Activated T-helper 1 cell treated with anti-CD3 and anti-CD28 coated beads, Interleukin-12 subunit alpha, Interleukin-12 subunit beta, Interleukin-2, Interleukin-4 antibody, amounts not matched to agents 30 ng/mL and 10 ng/mL and 1 ng/mL, durations not matched to agents 14 hours and 24 hours and 36 hours (primary cell): ENCODE results near the gene TBC1D10A. TPM values are rescaled to one million over a fixed set of nuclear protein-coding genes. Genes with fewer than 3 reads are reported as not detected.

Experiments used
- DNase-seq: peaks from one replicate; pipeline ENCODE4 v3.0.0; 2021; ENCODE audit warnings: low spot score
- H3K27ac Mint-ChIP-seq: one replicate; pipeline ENCODE4 v1.8.0; 2021; ENCODE audit warnings: mild to moderate bottlenecking, mixed read lengths
- H3K27me3 Mint-ChIP-seq: one replicate; pipeline ENCODE4 v1.8.0; 2022; ENCODE audit warnings: mild to moderate bottlenecking, moderate library complexity, mixed read lengths; ENCODE audit not compliant: insufficient read depth
- H3K36me3 Mint-ChIP-seq: one replicate; pipeline ENCODE4 v1.8.0; 2021; ENCODE audit warnings: low read depth, mixed read lengths
- H3K4me1 Mint-ChIP-seq: one replicate; pipeline ENCODE4 v1.8.0; 2021; ENCODE audit warnings: low read depth, mixed read lengths
- H3K4me3 Mint-ChIP-seq: one replicate; pipeline ENCODE4 v1.8.0; 2021; ENCODE audit warnings: mild to moderate bottlenecking, moderate library complexity, mixed read lengths
- H3K9me3 Mint-ChIP-seq: one replicate; pipeline ENCODE4 v1.8.0; 2021; ENCODE audit warnings: mixed read lengths
- intact Hi-C: fragments of 100-400 bp; cut with micrococcal nuclease; formaldehyde crosslinking; loops from one replicate; pipeline ENCODE4 v1.15.1; 2024
- total RNA-seq: library from RNA; stranded (reverse); gene quantifications from 2 replicates; pipeline ENCODE4 v1.2.3, GENCODE V29; 2022

Gene TBC1D10A
- total RNA-seq, 1 donor from 2014 or later, result 17.3 TPM

DNA sequence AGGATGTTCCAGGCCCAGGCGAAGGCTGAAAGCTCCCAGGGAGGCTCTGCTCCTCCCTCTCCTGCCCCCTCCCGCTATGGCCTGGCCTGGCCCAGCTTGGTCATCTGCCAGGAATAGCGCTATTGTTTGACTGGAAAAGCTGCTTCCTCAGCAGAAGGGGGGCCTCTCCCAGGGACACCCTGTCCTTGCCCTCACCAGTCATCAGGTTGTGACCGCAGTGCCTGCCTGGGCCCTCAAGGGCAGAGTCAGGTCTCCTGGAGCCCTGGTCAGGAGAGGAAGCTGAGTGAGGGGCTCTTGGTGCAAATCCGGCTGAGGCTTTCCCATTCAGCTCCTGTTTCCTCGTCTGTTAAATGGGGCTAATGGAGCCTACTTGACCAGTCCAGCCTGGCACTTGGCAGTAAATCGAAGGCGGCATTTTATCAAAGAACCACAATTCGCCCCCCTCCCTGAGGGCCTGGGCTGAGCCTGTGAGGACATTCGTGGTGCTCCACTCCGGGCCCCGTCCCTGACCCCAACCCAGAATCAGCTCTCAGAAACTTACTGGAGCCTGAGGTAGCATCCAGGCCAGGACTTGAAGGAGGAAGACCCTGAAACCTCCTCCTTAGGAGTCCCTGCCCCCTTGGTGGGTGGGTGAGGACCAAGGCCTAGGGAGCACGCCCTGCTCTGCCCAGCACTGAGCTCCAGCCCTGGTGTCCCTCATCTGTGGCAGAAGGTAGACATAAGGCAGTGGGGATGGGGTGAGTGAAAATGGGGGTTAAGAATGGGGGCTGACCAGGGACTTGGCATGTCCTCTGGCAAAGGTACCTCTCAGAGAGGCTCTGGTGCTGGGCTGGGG lies 35.5 kb downstream of the TBC1D10A start:
- Mint-ChIP-seq H3K27ac (peak overlapping the region; percentile 81), H3K9me3 (no peaks in the 10 kb centered on the region)

DNA sequence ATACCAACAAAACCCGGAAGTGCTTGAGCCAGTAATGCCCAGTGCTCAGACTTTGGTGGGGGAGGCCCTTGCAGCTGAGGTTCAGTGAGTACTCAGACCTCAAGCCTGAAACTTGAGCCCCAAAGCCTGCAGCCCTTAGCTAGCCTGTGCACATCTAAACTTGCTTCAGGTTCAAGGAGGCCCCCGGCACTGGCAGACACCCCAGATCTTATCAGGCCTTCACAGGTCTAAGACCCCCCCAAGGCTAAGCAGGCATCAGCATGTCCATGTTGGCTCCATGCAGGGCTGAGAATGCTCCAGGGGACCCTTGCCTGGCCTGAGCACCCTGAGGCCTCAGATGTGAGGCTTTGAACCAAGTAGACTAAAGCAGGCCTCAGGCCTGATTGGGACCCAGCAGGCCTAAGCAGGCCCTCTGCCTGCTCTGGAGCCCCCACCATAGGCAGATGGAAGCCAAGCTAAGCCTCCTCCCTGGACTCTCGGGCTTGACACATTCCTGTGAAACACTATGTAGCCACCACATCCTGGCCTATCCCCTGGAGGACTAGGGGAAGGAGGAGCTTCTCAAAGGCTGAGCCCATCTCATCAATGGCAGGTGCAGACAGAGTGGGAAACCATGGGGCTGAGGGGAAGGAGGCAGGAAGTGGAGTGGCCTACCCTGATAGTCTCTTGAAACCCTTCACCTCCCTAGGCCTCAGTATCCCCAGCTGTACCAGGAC lies 36.2 kb downstream of the TBC1D10A start:
- intact Hi-C loops, result no loop called here
- H3K27ac Mint-ChIP-seq, result peak overlapping the region; percentile 81
- H3K27me3 Mint-ChIP-seq, result no peaks in the 10 kb centered on the region
- H3K4me1 Mint-ChIP-seq, result peaks cover 46% of the 10 kb centered on the region
- peaks cover 10% of the 10 kb centered on the region for H3K36me3 Mint-ChIP-seq
- no peak for DNase-seq
- peak overlapping the region; percentile 87 for H3K4me3 Mint-ChIP-seq
- H3K9me3 Mint-ChIP-seq, result no peaks in the 10 kb centered on the region

More for the DNA sequence above, 35.5 kb downstream of the TBC1D10A start:
- Mint-ChIP-seq H3K27me3 (no peaks in the 10 kb centered on the region), H3K4me1 (peaks cover 45% of the 10 kb centered on the region), H3K36me3 (peaks cover 10% of the 10 kb centered on the region), H3K4me3 (no peak overlapping the region)
- DNase-seq, result no peak
- intact Hi-C loops, result no loop called here

DNA sequence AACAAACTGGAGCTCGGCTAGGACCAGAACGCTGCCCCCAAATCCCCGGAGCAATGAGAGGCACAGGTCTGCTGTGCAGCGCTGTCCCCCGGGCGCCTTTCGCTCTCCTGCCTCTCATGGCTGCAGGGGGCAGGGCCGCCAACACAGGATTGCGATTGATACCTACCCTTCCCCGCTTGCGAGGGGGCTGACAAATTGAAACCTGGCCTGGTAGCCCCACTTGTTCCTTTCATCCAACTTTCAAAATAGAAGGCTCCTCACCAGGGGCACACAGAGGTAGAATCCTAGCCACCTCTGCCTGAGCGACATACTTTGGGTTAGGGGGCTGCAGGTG lies 36.8 kb downstream of the TBC1D10A start:
- Mint-ChIP-seq H3K27ac (peak overlapping the region; percentile 81), H3K9me3 (no peaks in the 10 kb centered on the region), H3K4me3 (peak overlapping the region; percentile 87), H3K27me3 (no peaks in the 10 kb centered on the region), H3K4me1 (peaks cover 50% of the 10 kb centered on the region), H3K36me3 (peaks cover 10% of the 10 kb centered on the region)
- no peak for DNase-seq
- intact Hi-C loops, result loop anchor here (1.0 to 5.0 kb wide), 9 partner anchors 16 to 523 kb away; partner anchors contain the start of genes CCDC157, LIF, PES1 and TBC1D10A

DNA sequence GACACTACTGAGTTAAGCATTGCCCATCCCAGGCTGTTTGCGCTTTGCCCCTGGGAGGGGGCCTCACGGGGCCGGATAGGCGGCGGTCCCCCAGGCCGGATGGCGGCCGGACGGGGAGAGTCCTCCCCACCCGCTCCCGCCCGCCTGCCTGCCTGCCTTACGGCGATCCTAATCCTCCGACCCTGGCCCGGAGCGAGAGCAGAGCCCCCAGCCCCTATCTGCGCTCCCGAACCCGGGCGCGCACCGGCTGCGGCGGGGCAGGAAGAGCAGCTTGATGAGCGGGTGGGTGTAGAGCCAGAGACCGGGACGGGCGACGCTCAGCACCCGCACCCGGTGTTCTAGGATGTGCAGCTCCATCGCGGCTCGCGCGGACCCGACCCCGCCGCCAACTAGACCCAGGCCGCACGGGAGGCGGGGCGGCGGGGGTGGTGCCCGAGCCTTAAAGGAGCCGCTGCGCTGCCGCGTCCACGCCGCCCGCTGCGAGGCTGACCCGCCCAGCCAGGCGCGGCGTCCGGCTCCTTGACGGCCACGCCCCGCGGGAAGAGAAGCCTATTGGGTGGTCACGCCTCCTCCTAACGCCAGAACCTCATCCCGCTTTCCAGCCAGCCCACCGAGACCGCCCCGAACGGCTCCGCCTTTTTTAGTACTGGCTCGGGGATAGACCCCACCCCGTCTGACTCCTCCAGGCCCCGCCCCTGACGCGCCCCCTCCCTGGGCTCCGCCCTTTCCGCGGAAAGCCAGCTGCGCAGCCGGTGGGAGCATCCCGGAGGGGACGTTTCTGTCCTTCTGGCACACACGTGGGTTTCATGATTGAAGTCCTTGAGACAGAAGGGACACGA lies 37.4 kb downstream of the TBC1D10A start, which contains the start of gene CASTOR1:
Gene CASTOR1, minus strand, starts transcription at position 365 of the 839 bp plus-strand sequence. Its CDS starts 8 bp downstream, at position 357.
- peak; percentile 90 for DNase-seq
- Mint-ChIP-seq H3K36me3 (peaks cover 13% of the 10 kb centered on the region), H3K4me3 (peak within 1 kb of the TSS; percentile 87), H3K27me3 (no peaks in the 10 kb centered on the region), H3K9me3 (no peaks in the 10 kb centered on the region), H3K27ac (peak within 1 kb of the TSS; percentile 81), H3K4me1 (peaks cover 56% of the 10 kb centered on the region)
- intact Hi-C loops, result loop anchor here (1.0 to 5.0 kb wide), 9 partner anchors 17 to 522 kb away; partner anchors contain the start of genes CCDC157, LIF, PES1 and TBC1D10A

DNA sequence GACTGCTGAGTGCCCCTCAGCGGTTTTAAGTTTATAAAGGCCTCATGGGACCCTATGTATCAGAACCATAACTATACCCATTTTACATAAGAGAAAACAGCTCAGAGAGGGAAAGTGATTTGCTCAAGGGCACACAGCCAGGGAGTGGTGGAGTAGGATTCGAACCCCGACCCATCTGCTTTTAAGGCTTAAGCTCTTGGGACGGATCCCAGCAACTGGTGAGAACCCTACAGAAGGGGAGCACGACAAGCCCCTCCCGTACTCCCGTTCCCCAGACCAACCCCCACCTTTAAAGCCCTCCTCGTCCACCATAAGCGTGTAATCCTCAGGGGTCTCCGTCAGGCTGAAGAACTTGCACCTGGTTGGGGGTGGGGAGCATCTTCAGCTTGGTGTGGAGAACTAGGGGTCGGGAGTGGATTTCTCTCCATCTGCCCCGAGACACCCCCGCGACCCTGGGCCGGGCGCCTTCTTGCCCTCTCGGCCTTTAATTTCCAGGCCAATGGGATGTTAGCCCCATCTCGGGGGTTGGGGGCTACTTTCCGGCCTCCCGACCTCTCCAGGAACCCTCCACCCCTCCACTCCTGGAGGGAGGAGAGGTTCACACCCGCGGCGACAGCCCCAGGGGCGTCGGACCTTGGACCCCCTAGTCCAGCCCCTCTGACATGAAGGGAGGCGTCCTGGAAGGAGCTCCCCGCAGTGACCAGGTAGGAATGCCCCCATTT lies 38.2 kb downstream of the TBC1D10A start:
- H3K27me3 Mint-ChIP-seq, result no peaks in the 10 kb centered on the region
- no peaks in the 10 kb centered on the region for H3K9me3 Mint-ChIP-seq
- H3K27ac Mint-ChIP-seq, result peak overlapping the region; percentile 40
- H3K4me1 Mint-ChIP-seq, result peaks cover 53% of the 10 kb centered on the region
- DNase-seq, result no peak
- H3K4me3 Mint-ChIP-seq, result peak overlapping the region; percentile 86
- H3K36me3 Mint-ChIP-seq, result peaks cover 9% of the 10 kb centered on the region
- intact Hi-C loops, result loop anchor here (1.0 to 5.0 kb wide), 9 partner anchors 18 to 521 kb away; partner anchors contain the start of genes CCDC157, LIF, PES1 and TBC1D10A

DNA sequence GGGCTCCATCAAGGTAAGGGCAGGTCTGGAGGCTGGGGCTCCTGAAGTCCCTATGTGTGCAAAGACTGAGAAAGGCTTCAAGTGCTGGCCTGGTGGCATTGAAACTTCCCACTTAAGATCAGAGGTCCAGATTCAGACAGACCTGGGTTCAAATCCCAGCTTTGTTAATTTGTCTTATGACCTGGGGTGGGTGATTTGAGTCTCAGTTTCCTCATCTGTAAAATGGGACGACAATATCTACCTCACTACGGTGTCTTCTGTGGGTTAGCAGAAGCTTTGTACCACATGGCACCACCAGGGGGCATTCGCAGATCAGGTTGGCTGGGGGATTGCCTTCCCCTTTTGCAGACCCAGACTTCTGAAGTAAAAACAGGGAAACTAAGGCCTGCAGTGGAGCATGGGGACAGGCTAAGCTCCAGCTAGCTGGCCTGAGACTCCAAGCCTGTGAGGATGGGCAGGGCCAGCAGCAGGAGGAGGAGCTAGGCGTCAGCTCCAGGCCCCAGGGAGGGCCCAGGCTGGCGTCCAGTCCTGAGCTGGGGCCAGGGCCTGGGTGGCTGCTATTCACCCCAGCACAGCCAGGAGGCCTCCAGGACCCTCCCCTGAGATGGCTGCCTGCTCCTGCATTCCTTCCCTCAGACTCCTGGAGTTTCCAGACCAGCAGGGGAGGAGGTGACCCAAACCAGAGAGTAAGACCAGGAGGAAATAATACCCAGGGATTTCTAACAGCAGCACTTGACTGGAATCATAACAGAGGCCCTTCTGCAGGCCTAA lies 38.9 kb downstream of the TBC1D10A start:
- Mint-ChIP-seq H3K4me1 (peaks cover 60% of the 10 kb centered on the region), H3K9me3 (no peaks in the 10 kb centered on the region), H3K4me3 (peak overlapping the region; percentile 86), H3K36me3 (peaks cover 3% of the 10 kb centered on the region), H3K27ac (peak overlapping the region; percentile 73), H3K27me3 (no peaks in the 10 kb centered on the region)
- intact Hi-C loops, result loop anchor here (1.0 to 5.0 kb wide), 4 partner anchors 22 to 304 kb away; partner anchors contain the start of genes OSM, PES1 and RNF215
- peak; percentile 80 for DNase-seq

DNA sequence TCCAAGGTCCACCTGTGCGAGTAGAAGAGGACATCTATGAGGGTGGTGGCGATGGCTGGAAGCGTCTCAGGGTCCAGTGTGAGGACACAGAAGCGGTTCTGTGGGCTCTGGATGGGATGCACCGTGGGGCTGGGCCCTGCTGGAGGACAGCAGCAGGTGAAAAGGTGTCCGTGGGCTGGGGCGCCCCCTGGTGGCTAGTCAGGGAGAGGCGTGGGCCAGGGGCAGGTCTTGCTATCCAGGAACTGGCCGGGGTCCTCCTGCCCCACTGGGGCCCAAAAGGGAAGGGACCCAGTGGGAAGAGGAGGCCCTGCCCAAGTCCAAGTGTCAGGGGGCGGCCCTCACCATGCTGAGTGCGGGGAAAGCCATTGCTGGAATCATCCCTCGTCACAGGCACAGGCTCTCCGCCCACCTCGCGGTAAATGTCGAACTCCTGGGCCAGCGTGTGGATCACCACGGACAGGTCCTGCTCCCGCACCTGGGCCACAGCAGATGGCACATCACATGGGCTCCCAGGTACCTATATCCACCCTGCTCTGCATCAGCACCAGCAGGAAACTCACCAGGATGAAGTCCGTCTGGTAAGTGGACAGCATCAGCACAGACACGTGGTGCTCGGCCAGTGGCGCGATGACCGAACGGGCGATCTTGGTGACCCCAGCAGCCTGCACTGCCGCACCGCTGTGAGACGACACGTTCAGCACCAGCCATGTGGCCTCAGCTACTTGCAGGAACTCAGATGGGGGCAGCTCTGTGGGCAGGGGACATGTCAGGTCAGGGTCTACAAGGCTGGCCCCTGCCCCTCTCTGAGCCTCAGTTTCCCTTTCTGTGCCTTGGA lies 39.7 kb downstream of the TBC1D10A start:
- peak; percentile 81 for DNase-seq
- intact Hi-C loops, result loop anchor here (1.0 to 5.0 kb wide), 4 partner anchors 21 to 305 kb away; partner anchors contain the start of genes OSM, PES1 and RNF215
- Mint-ChIP-seq H3K27me3 (no peaks in the 10 kb centered on the region), H3K27ac (peak overlapping the region; percentile 61), H3K9me3 (no peaks in the 10 kb centered on the region), H3K4me1 (peaks cover 68% of the 10 kb centered on the region), H3K4me3 (no peak overlapping the region), H3K36me3 (peaks cover 3% of the 10 kb centered on the region)

DNA sequence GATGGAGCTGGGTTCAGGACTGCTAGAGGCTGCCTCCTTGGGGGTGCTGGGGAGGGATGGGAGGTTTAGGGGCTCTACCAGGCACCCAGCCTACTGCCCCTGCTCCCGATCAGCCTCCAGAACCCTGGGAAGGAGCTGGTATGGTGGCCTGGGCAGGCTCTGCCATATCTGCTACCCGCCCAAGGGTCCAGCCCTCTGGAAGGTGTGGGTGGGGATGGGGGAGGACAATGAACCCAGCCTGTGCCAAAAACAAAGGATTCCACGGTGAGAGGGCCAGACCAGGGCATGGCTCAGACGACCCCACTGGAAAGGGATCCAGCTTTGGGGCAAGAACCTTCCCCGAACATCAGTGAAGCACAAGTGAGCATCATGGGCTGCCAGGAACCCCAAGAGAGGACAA lies 40.4 kb downstream of the TBC1D10A start:
- H3K27ac Mint-ChIP-seq, result peak overlapping the region; percentile 61
- no peak for DNase-seq
- H3K4me1 Mint-ChIP-seq, result peaks cover 65% of the 10 kb centered on the region
- no peak overlapping the region for H3K4me3 Mint-ChIP-seq
- peaks cover 3% of the 10 kb centered on the region for H3K36me3 Mint-ChIP-seq
- intact Hi-C loops, result loop anchor here (5.0 kb wide), 1 partner anchor 306 kb away; the partner anchor contains the start of gene PES1
- no peaks in the 10 kb centered on the region for H3K9me3 Mint-ChIP-seq
- no peaks in the 10 kb centered on the region for H3K27me3 Mint-ChIP-seq

DNA sequence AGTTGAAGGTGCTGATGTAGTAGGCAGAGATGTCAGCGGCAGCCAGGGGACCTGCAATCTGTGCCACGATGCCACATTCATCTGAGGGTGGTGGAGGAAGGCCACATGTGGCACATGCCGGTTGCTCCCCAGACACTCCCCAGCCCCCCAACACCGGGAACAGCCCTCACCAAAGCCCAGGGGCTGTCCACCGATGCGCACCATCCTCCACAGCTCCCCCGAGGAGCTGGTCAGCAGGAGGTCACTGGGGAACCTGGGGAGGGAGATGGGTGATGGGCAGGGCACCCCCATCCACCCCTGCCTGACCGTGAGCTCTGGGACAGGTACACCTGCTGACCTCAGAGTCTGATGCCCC lies 40.9 kb downstream of the TBC1D10A start:
- Mint-ChIP-seq H3K4me1 (peaks cover 61% of the 10 kb centered on the region), H3K27ac (no peak overlapping the region), H3K36me3 (peaks cover 3% of the 10 kb centered on the region), H3K4me3 (no peak overlapping the region), H3K27me3 (no peaks in the 10 kb centered on the region), H3K9me3 (no peaks in the 10 kb centered on the region)
- intact Hi-C loops, result loop anchor here (5.0 kb wide), 1 partner anchor 306 kb away; the partner anchor contains the start of gene PES1
- DNase-seq, result no peak

DNA sequence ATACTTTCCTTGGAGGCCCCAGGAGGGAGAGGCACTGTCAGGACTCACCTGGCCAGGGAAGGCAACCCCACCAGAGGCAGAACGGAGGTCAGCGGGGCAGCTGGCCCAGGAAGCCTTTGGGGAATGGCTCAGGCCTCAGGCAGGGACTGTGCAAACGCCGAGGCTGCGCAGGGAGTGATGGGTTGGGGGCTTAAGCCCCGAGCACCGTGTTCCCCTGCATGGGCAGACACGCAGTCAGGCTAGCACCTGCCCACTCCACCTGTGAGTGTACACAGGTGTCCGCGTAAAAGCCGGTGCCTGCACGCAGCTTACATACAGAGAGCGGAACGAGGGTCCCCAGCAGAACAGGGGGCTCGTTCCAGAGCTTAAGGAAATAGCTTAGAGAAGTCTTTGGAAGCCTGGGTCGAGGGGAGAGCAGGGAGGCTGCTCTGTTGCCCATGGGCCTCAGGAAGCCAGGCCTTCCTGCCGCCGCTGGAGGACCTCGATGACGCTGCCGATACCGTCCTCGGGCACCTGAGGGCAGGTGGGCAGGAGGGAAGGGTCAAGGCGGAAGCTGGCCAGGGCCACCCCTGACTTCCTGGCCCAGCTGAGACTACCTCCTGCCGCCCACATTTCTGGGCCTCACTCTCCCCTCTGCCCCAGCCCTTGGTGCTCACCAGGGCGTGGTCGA lies 41.4 kb downstream of the TBC1D10A start:
- DNase-seq, result no peak
- Mint-ChIP-seq H3K9me3 (no peaks in the 10 kb centered on the region), H3K27me3 (no peaks in the 10 kb centered on the region), H3K27ac (peak overlapping the region; percentile 80), H3K4me3 (peak overlapping the region; percentile 15), H3K36me3 (peaks cover 3% of the 10 kb centered on the region), H3K4me1 (peaks cover 56% of the 10 kb centered on the region)
- intact Hi-C loops, result loop anchor here (5.0 kb wide), 1 partner anchor 307 kb away; the partner anchor contains the start of gene PES1
